ENCODE results near the gene SEL1L3.

- TF ChIP-seq, protein P1, sequence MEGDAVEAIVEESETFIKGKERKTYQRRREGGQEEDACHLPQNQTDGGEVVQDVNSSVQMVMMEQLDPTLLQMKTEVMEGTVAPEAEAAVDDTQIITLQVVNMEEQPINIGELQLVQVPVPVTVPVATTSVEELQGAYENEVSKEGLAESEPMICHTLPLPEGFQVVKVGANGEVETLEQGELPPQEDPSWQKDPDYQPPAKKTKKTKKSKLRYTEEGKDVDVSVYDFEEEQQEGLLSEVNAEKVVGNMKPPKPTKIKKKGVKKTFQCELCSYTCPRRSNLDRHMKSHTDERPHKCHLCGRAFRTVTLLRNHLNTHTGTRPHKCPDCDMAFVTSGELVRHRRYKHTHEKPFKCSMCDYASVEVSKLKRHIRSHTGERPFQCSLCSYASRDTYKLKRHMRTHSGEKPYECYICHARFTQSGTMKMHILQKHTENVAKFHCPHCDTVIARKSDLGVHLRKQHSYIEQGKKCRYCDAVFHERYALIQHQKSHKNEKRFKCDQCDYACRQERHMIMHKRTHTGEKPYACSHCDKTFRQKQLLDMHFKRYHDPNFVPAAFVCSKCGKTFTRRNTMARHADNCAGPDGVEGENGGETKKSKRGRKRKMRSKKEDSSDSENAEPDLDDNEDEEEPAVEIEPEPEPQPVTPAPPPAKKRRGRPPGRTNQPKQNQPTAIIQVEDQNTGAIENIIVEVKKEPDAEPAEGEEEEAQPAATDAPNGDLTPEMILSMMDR (conservative IDR thresholded peaks at IDR 0.05) = no peak
- TF ChIP-seq ZFX (IDR thresholded peaks at IDR 0.05) = no peak
Observed at GRCh38 chr4:25760048-25760447, 102.7 kb downstream of the SEL1L3 start.

All from C4-2B (cell line).